GM18498 (cell line): ENCODE data around the gene AKAP5.
"Not testable (repeated sequence)": the region's sequence is repeated elsewhere in the genome, so short reads cannot be mapped to it uniquely, and the experiment has no call there.

Experiments
- ATAC-seq: cut with Tn5 transposase; IDR thresholded peaks from one replicate; pipeline ENCODE4 v1.9.1; 2021; ENCODE audit warnings: mild to moderate bottlenecking, moderate library complexity; ENCODE audit not compliant: unreplicated experiment

AKAP5 gene

DNA sequence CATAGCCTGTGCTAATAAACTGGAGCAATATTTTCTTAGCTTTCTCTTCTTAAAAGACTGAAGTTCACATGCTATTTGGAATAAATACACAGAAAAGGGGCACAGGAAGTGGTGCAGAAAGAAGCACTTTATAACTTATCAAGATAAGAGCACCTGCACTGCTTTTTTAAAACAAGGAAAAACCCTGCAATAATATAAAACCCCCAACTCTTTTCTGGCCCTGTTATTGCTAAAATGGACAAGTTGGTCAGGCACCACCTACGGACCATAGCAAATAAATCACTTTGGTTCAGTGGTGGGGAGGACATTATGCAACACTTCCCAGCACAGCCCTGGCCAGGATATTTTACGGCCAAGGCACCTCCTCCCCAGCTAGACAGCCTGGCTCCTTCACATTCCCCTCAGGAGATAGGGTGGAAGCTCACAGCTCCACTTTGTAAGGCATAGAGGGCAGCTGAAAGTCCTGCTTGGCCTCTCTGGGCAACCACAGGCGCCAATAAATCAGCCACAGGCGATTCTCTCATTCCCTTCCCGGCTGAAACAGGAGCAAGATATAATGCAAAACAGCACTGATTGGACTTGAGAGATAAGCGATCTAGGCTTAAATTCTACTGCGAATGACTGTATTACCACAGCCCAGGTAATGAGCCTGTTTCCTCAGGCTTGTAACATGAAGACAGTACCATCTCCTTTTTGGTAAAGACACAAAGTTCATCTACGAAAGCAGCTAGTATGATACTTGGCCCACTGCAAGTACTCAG, 36.3 kb downstream of the AKAP5 start:
- no peak for ATAC-seq

DNA sequence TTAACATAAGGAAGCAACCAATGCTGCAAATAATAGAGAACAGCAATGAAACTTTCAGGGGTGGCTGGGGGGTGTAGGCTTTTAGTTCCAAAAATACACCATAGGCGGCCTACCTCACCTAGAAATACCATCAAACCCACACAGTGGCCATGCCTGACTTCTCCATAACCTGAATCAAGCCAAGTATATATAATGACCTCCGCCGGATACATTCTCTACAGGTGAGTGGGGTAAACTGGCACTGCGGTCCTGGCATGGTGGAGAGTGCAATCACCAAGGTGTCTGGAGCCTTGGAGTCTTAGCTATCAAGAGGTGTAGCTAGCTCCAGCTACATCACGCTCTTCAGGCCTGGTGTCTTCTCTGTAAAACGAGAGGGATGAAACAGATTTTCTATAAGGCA, 37.2 kb downstream of the AKAP5 start:
- ATAC-seq = no peak

DNA sequence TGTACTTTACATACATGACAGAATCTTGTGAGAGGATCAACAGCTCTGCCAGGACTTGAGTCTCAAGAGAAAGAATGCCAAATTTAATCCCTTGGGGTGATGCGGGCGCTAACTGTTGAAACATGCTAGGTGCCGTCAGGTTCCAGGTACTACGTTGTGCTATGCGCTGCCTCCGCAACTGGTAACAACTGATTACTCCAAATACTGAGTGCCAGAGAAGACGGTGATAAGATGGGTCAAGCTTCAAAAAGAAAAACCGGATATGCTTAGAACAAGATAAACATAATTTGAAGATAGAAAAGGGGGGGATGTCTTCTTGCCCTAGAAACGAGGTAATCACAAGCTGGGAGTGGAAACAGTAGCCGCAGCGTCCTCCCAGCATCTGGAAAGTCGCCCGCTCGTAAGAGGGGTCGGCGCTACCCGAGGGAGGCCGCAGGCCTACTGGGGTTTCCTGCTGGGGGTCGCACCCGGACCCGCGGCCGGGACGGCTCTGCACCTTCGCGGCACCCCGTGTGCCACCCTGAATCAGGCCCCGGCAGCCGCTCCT, 37.7 kb downstream of the AKAP5 start:
- ATAC-seq = no peak

DNA sequence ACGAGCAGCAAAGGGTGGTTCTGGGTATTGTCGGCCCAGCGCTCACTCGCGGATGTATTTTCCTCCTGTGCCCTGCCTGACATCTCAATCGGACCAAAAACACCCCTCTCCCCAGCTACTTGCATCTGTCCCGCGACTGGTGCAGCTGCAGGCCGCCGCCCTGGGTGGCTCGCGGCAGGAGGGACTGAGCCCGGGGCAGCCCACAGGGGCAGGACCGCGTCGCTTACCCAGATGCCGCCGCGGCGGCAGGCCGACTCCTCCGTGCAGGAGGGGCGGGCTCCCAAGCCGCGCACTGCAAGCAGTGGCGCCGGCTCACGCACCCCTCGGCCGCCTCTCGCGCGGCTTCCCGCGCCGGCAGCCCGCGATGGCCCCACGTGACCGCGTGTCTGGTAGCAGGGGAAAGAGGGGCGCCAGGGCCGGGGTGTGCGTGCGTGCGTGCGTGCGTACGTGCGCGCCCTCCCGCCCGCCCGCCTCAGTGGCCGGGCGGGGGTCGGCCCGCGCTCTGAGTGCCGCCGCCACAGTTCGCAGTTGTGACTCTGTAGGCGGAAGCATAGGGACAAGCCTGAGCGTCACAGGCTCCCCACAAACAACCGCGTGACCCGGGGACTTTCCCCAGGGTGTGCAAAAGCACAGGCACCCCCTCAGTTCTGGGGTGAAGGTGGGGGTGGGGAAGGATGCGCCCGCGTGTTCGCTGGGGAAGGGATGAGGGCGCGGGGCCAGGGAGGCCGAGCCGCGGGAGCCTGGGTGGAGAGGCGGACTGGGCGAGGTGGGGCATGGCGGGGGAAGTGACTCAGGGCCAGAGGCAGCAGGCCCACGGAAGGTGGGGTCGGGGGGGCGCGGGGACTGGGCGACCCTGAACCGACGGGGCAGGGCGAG, 38.4 kb downstream of the AKAP5 start, which contains the start of gene ZBTB25:
TSS of gene ZBTB25 (minus strand) at position 405 of the 876 bp plus-strand sequence. CDS start 13,305 bp downstream, outside the sequence.
- peak; percentile 68 for ATAC-seq

DNA sequence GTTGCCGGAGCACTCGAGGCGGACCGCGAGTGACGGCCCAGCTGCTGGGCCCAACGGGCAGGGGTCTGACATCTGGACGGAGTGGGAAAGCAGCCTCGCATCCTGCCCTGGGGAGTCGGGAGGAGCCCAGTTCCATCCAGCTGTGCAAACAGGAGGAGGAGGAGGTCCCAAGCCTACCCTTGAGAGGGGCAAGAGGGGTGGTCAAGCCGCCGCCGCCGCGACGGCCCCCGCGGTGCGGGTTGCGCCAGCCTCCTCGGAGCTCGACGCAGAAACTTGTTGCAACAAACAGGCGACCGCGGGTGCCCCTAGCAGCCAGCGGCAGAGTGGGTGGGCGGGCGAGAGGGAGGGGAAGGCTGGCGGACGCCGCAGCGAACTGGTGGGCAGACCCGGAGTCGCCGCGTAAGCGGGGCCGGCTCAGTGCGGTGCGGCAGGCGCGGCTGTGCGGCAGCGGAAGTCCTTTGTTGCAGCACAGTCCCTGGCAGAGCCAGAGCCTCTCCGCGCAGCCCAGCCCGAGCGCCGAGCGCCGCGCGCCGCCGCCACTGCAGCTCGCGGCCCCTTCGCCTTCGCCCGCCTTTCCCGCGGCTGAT, 39.1 kb downstream of the AKAP5 start, which contains the start of gene ZBTB1:
TSS of gene ZBTB1 (plus strand) at position 461 of the 587 bp plus-strand sequence. CDS start 16,735 bp downstream, outside the sequence.
- ATAC-seq = peak; percentile 33

GRCh38 chr14:64504897-64505794, 39.8 kb downstream of the AKAP5 start:
- peak; percentile 36 for ATAC-seq

GRCh38 chr14:64506721-64507120, 41.4 kb downstream of the AKAP5 start:
- ATAC-seq = no peak

- ATAC-seq = no peak
Measured at GRCh38 chr14:64507376-64508156, 42.3 kb downstream of the AKAP5 start.

DNA sequence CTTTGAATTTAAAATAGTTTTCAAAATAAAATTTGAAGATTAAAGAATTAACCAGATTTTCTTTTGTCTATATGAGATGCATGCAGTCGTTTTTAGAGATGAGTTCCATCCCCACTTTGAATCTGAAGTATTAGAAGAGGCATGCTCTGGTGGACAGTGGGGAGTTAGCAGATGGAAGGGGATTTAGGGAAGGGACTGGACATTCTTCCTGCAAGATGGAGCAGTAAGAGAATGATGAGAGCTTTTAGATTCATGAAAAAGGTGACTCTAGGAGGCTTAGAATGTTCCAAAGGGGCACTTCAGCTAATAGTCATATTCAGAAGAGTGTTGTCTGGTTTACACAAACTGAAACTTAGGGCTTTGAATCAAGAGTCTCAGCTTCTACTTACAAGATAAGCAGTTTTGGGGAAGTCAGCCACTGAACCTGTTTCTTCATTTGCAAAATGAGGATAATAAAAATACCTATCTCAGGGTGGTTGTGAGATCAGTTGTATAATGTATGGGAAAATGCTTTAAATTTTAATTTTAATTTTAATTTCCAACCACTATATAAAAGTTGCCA, 43.0 kb downstream of the AKAP5 start:
- ATAC-seq = no peak

DNA sequence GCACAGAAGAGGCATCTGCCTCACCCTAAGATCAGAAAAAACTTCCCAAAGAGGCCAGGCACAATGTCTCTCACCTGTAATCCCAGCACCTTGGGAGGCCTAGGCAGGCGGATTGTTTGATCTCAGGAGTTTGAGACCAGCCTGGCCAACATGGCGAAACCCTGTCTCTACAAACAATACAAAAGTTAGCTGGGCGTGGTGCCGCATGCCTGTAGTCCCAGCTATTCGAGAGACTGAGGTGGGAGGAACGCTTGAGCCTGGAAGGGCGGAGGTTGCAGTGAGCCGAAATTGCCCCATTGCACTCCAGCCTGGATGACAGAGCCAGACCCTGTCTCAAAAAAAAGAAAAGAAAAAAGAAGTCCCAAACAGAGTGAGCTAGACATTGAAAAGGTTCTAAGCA, 43.7 kb downstream of the AKAP5 start:
- no peak for ATAC-seq

GRCh38 chr14:64510825-64511671, 45.7 kb downstream of the AKAP5 start:
- ATAC-seq = peak; percentile 39

GRCh38 chr14:64513271-64513670, 48.0 kb downstream of the AKAP5 start:
- ATAC-seq = no peak

DNA sequence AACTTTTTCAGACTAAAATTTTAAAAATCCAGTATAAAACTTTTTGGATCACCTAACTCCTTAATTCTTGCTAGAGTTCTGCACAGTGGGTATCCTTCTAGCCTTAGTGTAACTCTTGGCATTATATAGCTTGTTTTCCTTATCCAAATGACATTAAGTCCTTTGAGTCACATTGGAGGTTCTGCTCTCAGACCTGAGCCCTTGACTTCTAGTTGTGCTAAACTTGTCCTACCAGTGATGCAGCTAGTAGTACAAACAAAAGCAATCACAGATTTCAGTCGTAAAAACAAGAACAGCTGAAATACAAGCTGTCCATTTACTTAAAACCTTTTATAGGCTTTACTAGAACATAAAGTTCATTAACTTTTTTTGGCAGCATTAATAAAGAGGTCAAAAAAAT, 49.8 kb downstream of the AKAP5 start:
- no peak for ATAC-seq

GRCh38 chr14:64516969-64517368, 51.7 kb downstream of the AKAP5 start:
- ATAC-seq = no peak

GRCh38 chr14:64517667-64518066, 52.4 kb downstream of the AKAP5 start:
- not testable (repeated sequence) for ATAC-seq

DNA sequence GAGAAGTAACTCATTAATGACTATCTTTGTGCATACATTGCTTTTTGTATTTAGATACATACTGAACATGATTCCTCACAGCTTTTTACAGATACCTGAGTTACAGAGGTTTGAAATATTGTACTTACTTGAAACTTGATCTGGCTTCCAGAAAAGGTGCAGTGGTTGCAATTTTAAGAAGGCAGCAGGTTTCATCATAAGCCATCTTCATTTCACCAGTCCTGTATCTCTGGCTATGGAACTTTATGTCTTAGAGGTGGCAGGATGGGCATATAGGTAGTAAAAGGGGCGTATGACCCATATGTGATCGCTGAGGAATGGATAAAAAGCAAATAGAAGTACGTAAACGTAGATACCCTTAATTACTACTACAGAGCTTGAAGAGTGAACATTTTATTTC, 52.9 kb downstream of the AKAP5 start:
- ATAC-seq = no peak

DNA sequence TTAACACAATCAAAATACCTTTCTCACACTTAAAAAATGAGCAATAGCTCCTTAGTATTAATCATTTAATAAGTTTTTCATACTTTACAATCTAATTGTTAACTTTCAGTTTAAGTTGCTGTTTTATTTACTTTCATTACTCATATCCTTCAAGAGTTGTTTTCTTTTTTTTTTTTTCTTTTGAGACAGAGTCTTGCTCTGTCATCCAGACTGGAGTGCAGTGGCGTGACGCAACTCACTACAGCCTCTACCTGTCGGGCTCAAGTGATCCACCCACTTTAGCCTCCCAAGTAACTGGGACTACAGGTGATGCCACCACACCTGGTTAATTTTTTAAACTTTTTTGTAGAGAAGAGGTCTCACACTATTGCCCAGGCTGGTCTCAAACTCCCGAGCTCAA, 55.4 kb downstream of the AKAP5 start:
- ATAC-seq = no peak
